Panc1 (cell line): ENCODE data around the gene ALPL.

Experiments used
- CTCF ChIP-seq: fragments of 450-650 bp; IDR thresholded peaks from 2 replicates; pipeline ENCODE4 v1.5.1; 2017; ENCODE audit warnings: mild to moderate bottlenecking
- TF ChIP-seq, protein P1 (sequence below), 2 experiments: IDR thresholded peaks; 2 replicates each; pipeline ENCODE4 v1.6.1; 2011 to 2012; ENCODE audit warnings: low read depth in 2 of 2, control low read depth in 1 of 2, low read length in 1 of 2, mild to moderate bottlenecking in 1 of 2, moderate library complexity in 1 of 2; ENCODE audit not compliant: insufficient read depth in 1 of 2

DNA sequence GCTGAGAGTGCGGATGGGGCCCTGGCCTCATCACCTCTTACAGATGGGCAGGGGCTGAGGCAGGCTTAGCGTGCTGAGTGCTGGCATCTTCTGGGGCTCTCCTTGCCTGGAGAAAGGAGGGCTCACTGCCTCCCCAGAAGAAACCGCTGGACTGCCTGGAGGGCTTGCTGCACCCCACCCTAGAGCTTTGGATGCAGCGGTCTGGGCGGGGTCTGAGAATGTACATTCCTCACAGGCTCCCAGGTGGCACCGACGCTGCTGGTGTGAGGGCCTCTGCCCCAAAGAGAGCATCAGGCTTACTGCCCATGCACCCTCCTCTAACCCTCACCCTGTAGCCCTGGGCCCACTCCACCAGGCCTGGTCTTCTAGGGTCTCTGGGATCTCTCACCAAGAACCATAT, 108.8 kb downstream of the ALPL start:
- no peak for TF ChIP-seq CTCF
- TF ChIP-seq, protein P1, sequence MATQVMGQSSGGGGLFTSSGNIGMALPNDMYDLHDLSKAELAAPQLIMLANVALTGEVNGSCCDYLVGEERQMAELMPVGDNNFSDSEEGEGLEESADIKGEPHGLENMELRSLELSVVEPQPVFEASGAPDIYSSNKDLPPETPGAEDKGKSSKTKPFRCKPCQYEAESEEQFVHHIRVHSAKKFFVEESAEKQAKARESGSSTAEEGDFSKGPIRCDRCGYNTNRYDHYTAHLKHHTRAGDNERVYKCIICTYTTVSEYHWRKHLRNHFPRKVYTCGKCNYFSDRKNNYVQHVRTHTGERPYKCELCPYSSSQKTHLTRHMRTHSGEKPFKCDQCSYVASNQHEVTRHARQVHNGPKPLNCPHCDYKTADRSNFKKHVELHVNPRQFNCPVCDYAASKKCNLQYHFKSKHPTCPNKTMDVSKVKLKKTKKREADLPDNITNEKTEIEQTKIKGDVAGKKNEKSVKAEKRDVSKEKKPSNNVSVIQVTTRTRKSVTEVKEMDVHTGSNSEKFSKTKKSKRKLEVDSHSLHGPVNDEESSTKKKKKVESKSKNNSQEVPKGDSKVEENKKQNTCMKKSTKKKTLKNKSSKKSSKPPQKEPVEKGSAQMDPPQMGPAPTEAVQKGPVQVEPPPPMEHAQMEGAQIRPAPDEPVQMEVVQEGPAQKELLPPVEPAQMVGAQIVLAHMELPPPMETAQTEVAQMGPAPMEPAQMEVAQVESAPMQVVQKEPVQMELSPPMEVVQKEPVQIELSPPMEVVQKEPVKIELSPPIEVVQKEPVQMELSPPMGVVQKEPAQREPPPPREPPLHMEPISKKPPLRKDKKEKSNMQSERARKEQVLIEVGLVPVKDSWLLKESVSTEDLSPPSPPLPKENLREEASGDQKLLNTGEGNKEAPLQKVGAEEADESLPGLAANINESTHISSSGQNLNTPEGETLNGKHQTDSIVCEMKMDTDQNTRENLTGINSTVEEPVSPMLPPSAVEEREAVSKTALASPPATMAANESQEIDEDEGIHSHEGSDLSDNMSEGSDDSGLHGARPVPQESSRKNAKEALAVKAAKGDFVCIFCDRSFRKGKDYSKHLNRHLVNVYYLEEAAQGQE (IDR thresholded peaks at IDR 0.05; ENCODE audit: insufficient read depth in 1 of 2, low read depth in 2 of 2, low read length in 1 of 2): no peak
